PC-3 (cell line): Measurements from ENCODE around the gene CNTFR.

ENCODE experiments used
- CTCF ChIP-seq: fragments of 300-600 bp; sonication (generic); conservative IDR thresholded peaks from 2 replicates; pipeline ENCODE4 v1.5.1; 2017; ENCODE audit warnings: antibody characterized with exemption, low read depth, mild to moderate bottlenecking, low read length
- EZH2 ChIP-seq: fragments of 300-600 bp; sonication (generic); IDR thresholded peaks from one replicate; pipeline ENCODE4 v1.6.1; 2017; ENCODE audit warnings: antibody characterized with exemption, mild to moderate bottlenecking, low read length; ENCODE audit not compliant: unreplicated experiment
- EZH2phosphoT487 ChIP-seq: fragments of 300-600 bp; sonication (generic); IDR thresholded peaks from 2 replicates; pipeline ENCODE4 v1.6.1; 2018; ENCODE audit warnings: mild to moderate bottlenecking, antibody characterized with exemption, low read length, borderline replicate concordance

GRCh38 chr9:34615132-34615531, 25.6 kb upstream of the CNTFR start:
- TF ChIP-seq EZH2 (no peak), CTCF (no peak), EZH2phosphoT487 (no peak)
